Motor neuron (in vitro differentiated cells): ENCODE data around the gene OR4K2. TPM values are rescaled to one million over a fixed set of nuclear protein-coding genes. Genes with fewer than 3 reads are reported as not detected.

Source experiments
- ATAC-seq, 8 experiments: fragments of 200-7000 bp; cut with Tn5 transposase; replicated peaks in 6 of 8; 2 replicates each; pipeline ENCODE4 v1.8.0; 2021; ENCODE audit warnings: mild to moderate bottlenecking in 8 of 8, moderate library complexity in 8 of 8
- H3K27ac ChIP-seq, 2 donors: fragments of 250-450 bp; sonication (Bioruptor Pico); 2 replicates each; pipeline ENCODE4 v1.9.0; 2021; ENCODE audit warnings: antibody characterized with exemption in 2 of 2, mild to moderate bottlenecking in 2 of 2, moderate library complexity in 1 of 2
- H3K4me1 ChIP-seq, 2 donors: fragments of 250-450 bp; sonication (Bioruptor Pico); replicated peaks in 1 of 2; 2 replicates each; pipeline ENCODE4 v1.6.1; 2021; ENCODE audit warnings: antibody characterized with exemption in 2 of 2, mild to moderate bottlenecking in 2 of 2, moderate library complexity in 1 of 2
- H3K4me3 ChIP-seq, 5 donors: fragments of 250-450 bp; sonication (Bioruptor Pico); 2 replicates each; pipeline ENCODE4 v1.9.0; 2021; ENCODE audit warnings: antibody characterized with exemption in 5 of 5, mild to moderate bottlenecking in 5 of 5, moderate library complexity in 4 of 5
- WGBS, 10 experiments: fragments of 450-650 bp; shearing (Covaris generic); methylation state at CpG; one replicate each; pipeline ENCODE4 v1.0.0; 2022; 5-methylcytosine and 5-hydroxymethylcytosine counted together
- in situ Hi-C, 9 experiments: fragments of 400-800 bp; cut with MboI; loops; one replicate each; pipeline ENCODE4 v1.15.0; 2021; ENCODE audit warnings: low sequenced_read_pairs in 9 of 9, low pct_unique_long_range_greater_than_20kb in 2 of 9; ENCODE audit not compliant: unreplicated experiment in 9 of 9
- total RNA-seq, 8 experiments: library from RNA; unstranded; fragments of 300-600 nt; gene quantifications; 2 replicates each; pipeline versions ENCODE4 v1.2.3 to v1.2.4, GENCODE V29; 2022

OR4K2 gene
- total RNA-seq, 8 experiments from 2014 or later: 0.10 to 0.71 (median 0.15) TPM; not detected in 3

DNA sequence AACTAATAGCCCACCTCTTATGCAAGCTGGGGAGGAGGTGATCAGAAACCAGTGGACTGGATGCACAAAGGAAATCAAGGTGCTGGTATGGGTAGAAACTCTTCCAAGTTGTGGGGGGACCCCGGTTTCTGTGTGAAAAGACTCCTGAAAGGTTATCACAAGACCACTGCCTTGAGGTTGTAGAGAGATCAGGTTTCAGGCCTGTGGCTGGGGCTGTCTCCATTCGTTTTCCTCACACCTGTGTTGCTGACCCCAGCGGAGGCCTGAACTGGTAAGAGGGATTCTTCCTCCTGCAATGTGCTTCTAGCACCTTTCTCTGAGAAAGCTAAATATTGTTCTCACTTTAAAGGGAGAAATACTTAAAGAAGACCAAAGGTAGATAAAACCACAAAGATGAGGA is 36.2 kb downstream of the OR4K2 start:
- no peak for ATAC-seq
- 0 to 42% (median 11%) methylated on average over 1 to 3 of the region's 3 CpGs; no CpG with 5 or more reads in 1 of the 10 experiments for WGBS, 10 experiments
- Histone ChIP-seq H3K27ac (no peak overlapping the region), H3K4me3 (no peak overlapping the region), H3K4me1 (no peaks in the 10 kb centered on the region)
- in situ Hi-C loops: no loop called here

DNA sequence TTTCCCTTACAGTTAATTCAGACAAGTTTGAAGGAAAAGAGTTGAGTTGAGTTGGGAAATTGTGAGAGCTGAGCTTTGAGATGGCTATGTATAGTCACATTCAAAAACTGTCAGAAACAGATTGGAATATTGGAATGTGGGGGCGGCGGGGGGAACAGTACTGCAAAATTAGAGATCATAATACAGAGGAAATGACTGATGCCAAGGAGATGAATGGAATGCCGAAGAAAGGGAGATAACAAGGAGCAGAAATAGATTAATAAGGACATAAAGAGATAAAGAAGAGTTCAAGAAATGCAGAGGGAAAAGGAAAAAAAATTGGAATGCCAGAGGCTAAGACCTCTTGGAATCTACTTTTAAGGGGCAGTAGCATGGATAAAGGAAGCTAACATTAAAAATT is 42.3 kb downstream of the OR4K2 start:
- WGBS, 10 experiments: 0 to 50% (median 39%) methylated on average over 3 of the region's 3 CpGs
- no peak overlapping the region for H3K27ac ChIP-seq
- no peak for ATAC-seq
- no peaks in the 10 kb centered on the region for H3K4me1 ChIP-seq
- no peak overlapping the region for H3K4me3 ChIP-seq
- in situ Hi-C loops: no loop called here

DNA sequence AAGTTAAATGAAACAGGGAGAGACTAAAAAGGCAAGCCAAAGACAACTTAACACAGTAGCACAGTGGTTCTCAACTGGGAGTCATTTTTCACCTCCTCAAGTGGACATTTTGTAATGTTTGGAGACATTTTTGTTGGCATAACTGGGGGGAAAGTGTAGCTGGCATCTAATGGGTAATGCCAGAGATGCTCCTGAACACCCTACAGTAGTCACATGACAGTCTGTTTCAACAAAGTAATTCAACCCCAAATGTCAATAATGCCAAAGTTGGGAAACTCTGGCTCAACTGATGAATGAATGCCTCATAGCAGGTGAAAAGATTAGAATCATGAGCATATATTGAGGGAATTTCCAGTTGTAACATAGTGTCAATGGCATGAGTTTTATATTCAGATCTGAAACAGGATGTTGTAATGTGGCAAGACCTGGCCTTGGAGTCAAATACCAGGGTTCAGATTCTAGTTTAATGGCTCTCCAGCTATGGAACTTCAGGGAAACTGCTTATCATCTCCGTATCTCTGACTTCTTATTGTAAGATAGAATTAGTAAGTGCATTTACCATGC is 43.1 kb downstream of the OR4K2 start:
- in situ Hi-C loops: no loop called here
- WGBS, 10 experiments: 0 to 40% (median 22%) methylated on average over 1 of the region's 1 CpG
- Histone ChIP-seq H3K4me1 (no peaks in the 10 kb centered on the region), H3K27ac (no peak overlapping the region), H3K4me3 (no peak overlapping the region)
- ATAC-seq: no peak

DNA sequence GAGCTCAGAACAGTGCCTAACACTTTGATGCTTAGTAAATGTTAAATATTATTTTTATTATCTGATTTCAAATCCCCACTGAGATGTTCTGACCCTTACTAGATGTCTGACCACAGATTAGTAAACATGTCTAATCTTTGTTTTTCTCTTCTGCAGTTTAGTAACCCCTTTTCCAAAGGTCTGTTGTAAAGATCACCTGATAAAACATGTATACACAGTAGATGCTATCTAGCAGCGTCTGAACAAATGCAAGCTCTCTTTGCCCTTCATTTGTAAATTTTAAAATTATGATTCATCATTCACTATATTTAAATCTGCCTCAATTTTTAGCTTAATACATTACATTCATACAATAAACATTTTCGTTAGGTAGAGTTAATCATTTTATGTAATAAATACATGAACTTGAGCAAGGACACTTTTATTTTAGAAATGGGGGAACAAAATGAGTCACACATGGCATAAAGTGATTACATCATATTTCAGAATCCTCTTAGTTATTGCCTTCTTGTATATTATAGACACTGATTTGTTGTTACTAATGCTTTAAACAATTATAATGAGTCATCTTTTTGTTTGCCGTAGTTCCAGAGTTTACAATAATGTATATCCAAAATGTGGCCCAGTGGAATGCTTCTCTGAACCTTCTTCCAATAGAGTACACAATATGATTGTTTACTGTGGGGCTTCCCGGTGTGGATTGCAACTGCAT is 43.8 kb downstream of the OR4K2 start:
- ATAC-seq: no peak
- Histone ChIP-seq H3K27ac (no peak overlapping the region), H3K4me3 (no peak overlapping the region), H3K4me1 (no peaks in the 10 kb centered on the region)
- WGBS, 10 experiments: 0 to 41% (median 15%) methylated on average over 3 to 4 of the region's 4 CpGs
- in situ Hi-C loops: no loop called here

DNA sequence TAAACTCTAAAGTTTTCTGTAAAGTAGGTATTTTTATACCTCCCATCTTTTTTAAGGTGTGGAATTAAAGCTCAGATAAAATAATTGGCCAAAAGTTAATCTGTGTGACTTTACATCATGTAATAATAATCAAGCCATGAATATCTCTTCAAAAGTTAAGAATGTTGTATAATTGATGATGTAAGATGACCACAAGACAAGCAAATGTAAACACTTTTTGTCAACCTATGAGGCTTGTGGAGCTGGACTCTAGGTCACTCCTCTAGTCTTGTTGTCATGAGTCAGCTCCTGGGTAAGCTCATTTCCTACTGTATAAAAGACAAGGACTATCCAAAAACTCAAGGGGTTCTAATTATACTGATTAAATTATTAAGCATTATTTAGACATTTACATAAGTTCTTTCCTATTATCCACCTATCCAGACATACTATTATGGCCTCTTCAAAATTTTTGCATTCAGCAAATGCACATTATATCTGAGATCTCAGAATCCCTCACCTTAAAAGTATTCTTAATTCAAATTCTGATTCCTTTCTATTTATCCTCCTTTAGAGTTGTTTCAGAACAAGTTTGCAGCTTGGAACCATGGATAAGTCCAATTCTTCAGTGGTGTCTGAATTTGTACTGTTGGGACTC is 45.2 kb downstream of the OR4K2 start, which contains the start of gene OR4K5:
TSS of gene OR4K5 (plus strand) at position 587 of the 637 bp plus-strand sequence. CDS start at position 587, 0 bp downstream.
- Histone ChIP-seq H3K4me3 (no peak within 1 kb of the TSS), H3K27ac (no peak within 1 kb of the TSS), H3K4me1 (no peaks in the 10 kb centered on the region)
- in situ Hi-C loops: no loop called here
- ATAC-seq: no peak

DNA sequence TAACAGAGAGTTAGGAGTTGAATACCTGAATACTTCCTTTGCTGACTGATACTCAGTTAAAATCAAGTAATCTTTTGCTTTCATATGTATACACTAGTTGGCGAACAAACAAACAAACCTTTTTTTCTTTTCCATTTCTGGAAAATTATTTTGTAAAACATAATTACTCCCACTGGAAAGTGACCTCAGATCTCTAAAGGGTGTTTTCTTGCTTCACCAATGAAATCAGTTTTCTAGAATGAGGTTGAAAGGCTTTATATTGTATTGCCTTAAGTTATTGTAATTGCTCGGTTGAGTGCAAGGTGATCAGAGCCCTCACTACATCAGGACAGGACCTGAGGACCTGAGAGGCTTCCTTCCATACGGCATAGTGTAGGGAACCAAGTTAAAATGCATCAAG is 55.7 kb downstream of the OR4K2 start, which contains the start of gene OR4K1:
TSS of gene OR4K1 (plus strand) at position 301 of the 400 bp plus-strand sequence. CDS start 4,750 bp downstream, outside the sequence.
- H3K4me3 ChIP-seq: no peak within 1 kb of the TSS
- 0 to 54% (median 22%) methylated on average over 2 to 3 of the region's 3 CpGs for WGBS, 10 experiments
- no peak for ATAC-seq
- H3K4me1 ChIP-seq: no peaks in the 10 kb centered on the region
- no peak within 1 kb of the TSS for H3K27ac ChIP-seq
- in situ Hi-C loops: no loop called here

Other genes starting within 250 kb of the OR4K2 start
- gene OR11H2, start 161.3 kb upstream of the OR4K2 start, total RNA-seq: not detected
- gene OR4Q3, start 131.6 kb upstream of the OR4K2 start, total RNA-seq: under 1 TPM in 3 of 8 experiments, not detected in 5; 0.18 to 0.38 (median 0.18) TPM
- gene OR4M1, start 101.6 kb upstream of the OR4K2 start, total RNA-seq: under 1 TPM in 4 of 8 experiments, not detected in 4; 0.13 to 0.81 (median 0.24) TPM
- gene OR4N2, start 71.4 kb upstream of the OR4K2 start, total RNA-seq: under 1 TPM in 5 of 8 experiments, not detected in 3; 0.14 to 0.71 (median 0.24) TPM
- under 1 TPM in 1 of 8 experiments, not detected in 7; 0.17 TPM for gene OR4K5, start 45.5 kb downstream of the OR4K2 start, total RNA-seq
- gene OR4K1, start 55.8 kb downstream of the OR4K2 start, total RNA-seq: under 1 TPM in 2 of 8 experiments, not detected in 6; 0.41 to 0.52 TPM
- under 1 TPM in 2 of 8 experiments, not detected in 6; 0.18 to 0.47 TPM for gene OR4K15, start 100.4 kb downstream of the OR4K2 start, total RNA-seq
- gene OR4Q2, start 127.0 kb downstream of the OR4K2 start, total RNA-seq: under 1 TPM in 1 of 8 experiments, not detected in 7; 0.19 TPM
- not detected for gene OR4K14, start 144.2 kb downstream of the OR4K2 start, total RNA-seq
- gene OR4K13, start 160.9 kb downstream of the OR4K2 start, total RNA-seq: under 1 TPM in 5 of 8 experiments, not detected in 3; 0.04 to 0.49 (median 0.10) TPM
- gene OR4L1, start 184.9 kb downstream of the OR4K2 start, total RNA-seq: under 1 TPM in 1 of 8 experiments, not detected in 7; 0.21 TPM
- gene OR4K17, start 235.6 kb downstream of the OR4K2 start, total RNA-seq: under 1 TPM in 5 of 8 experiments, not detected in 3; 0.05 to 0.19 (median 0.10) TPM